Subcutaneous abdominal adipose tissue (tissue), 5 donors: Measurements from ENCODE around the gene ZNHIT3.

Experiments
- H3K27ac ChIP-seq: one replicate; pipeline ENCODE4 v1.7.0; 2013; ENCODE audit warnings: low read depth, mild to moderate bottlenecking, inconsistent platforms, low read length, moderate library complexity
- H3K27me3 ChIP-seq, 5 donors: one replicate each; pipeline ENCODE4 v1.7.0; 2013; ENCODE audit warnings: low read length in 5 of 5, inconsistent platforms in 1 of 5; ENCODE audit not compliant: control insufficient read depth in 5 of 5, insufficient read depth in 4 of 5
- H3K36me3 ChIP-seq, 5 donors: one replicate each; pipeline ENCODE4 v1.7.0; 2013; ENCODE audit warnings: low read length in 5 of 5; ENCODE audit not compliant: control insufficient read depth in 5 of 5, insufficient read depth in 5 of 5
- H3K4me1 ChIP-seq, 5 donors: one replicate each; pipeline ENCODE4 v1.7.0; 2013; ENCODE audit warnings: low read length in 5 of 5, mild to moderate bottlenecking in 3 of 5, moderate library complexity in 1 of 5; ENCODE audit not compliant: control insufficient read depth in 5 of 5, insufficient read depth in 5 of 5
- H3K4me3 ChIP-seq, 5 donors: one replicate each; pipeline ENCODE4 v1.7.0; 2013; ENCODE audit warnings: low read length in 5 of 5, low read depth in 1 of 5
- H3K9ac ChIP-seq, 5 donors: one replicate each; pipeline ENCODE4 v1.7.0; 2013; ENCODE audit warnings: low read length in 5 of 5, mild to moderate bottlenecking in 4 of 5, moderate library complexity in 3 of 5
- H3K9me3 ChIP-seq, 5 donors: one replicate each; pipeline ENCODE4 v1.7.0; 2013; ENCODE audit warnings: low read length in 5 of 5; ENCODE audit not compliant: control insufficient read depth in 5 of 5
- donor health status: healthy.
- donor health status: healthy.
- donor health status: healthy.
- donor health status: healthy.
- donor health status: healthy.

Gene ZNHIT3

DNA sequence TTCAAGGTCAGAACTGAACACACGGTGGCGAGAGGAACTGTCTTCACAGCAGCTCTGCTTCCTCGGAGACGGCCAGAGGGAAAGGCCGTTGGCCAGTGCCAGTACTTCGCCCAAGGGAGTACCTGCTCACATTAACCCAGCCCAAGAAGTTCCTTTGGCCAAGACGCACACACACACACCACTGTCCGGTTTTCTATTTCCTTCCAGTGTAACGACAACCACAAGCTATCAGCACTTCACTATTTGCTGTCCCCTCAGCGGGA is 57.5 kb downstream of the ZNHIT3 start:
- H3K27me3 ChIP-seq: no peaks in the 10 kb centered on the region
- H3K4me1 ChIP-seq: peaks cover 3 to 44% (median 39%) of the 10 kb centered on the region in 5 donors

DNA sequence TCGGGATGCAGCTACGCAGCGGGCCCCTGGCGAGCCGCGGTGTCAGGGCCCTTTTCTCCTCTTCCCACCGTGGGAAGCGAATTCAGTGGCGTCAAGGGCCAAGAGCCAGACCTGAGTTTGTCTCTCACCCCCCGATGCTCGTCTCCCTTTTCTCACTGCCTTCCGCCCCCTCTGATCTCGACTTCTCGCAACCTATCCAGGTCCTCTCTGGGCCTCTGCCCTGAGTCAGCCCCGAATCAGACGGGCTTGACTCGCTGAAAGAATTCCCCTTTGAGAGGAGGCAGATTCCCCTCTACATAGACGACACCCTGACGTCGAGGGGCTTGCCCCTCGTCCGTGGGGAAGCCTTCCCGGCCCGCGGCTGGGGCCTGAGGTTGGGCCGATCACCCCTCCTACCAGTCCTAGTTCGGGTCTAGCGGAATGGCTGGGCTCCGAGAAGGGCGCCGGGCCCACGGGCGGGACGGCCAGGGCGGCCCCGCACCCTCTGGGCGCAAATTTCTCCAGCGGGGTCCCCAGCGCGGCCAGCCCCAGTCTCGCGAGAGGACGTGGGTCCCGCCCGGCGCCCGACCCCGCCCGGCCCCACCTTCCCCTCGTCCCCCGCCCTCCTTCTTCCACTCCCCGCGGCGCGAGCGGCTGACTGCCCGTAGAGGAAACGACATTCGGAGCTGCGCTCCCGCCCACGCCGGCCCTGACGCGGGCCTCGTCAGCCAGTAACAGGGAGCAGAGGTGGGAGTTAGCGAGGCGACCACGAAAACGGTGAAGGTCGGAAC is 58.0 kb downstream of the ZNHIT3 start, which contains the start of gene GGNBP2:
GGNBP2 (plus strand) TSS at position 613 of the 770 bp plus-strand sequence. CDS start 806 bp downstream, outside the sequence.
- Histone ChIP-seq H3K4me3 (peak within 1 kb of the TSS; percentile 83 to 99 (median 92)), H3K9me3 (no peaks in the 10 kb centered on the region), H3K27me3 (no peaks in the 10 kb centered on the region), H3K9ac (peak within 1 kb of the TSS; percentile 92 to 99 (median 97)), H3K27ac (peak within 1 kb of the TSS; percentile 98), H3K4me1 (peaks cover 3 to 44% (median 39%) of the 10 kb centered on the region in 5 donors), H3K36me3 (peaks cover 0 to 10% (median 0%) of the 10 kb centered on the region in 5 donors)

More for the DNA sequence above, 57.5 kb downstream of the ZNHIT3 start:
- Histone ChIP-seq H3K9me3 (no peaks in the 10 kb centered on the region), H3K36me3 (peaks cover 0 to 10% (median 0%) of the 10 kb centered on the region in 5 donors), H3K27ac (peak overlapping the region; percentile 98), H3K4me3 (peak overlapping the region; percentile 72 to 97 (median 88)), H3K9ac (peak overlapping the region; percentile 90 to 99 (median 97))

DNA sequence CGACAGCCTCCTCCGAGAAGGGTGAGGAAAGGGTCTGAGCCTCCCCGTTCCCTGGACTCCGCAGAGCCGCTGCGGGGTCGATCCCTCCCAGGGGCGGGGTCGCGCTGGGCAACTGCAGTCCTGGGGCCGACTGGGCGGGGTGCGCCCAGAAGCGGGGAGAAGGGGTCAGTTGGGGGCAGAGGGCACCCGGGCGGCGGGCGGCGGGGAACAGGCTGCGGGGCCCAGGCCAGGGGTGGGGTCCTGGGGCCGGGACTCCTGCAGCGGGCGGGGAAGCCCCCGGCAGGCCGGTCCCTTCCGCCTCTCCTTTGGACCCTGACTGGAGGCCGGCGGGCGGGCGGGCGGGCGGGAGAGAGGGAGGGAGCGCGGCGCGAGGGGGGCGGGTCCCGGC is 58.6 kb downstream of the ZNHIT3 start:
- peak overlapping the region; percentile 98 for H3K27ac ChIP-seq
- peak overlapping the region in 4 of 5 donors; percentile 90 to 99 (median 92) for H3K9ac ChIP-seq
- H3K27me3 ChIP-seq: no peaks in the 10 kb centered on the region
- H3K4me1 ChIP-seq: peaks cover 3 to 44% (median 39%) of the 10 kb centered on the region in 5 donors
- H3K9me3 ChIP-seq: no peaks in the 10 kb centered on the region
- H3K4me3 ChIP-seq: peak overlapping the region; percentile 75 to 97 (median 90)
- peaks cover 0 to 10% (median 0%) of the 10 kb centered on the region in 5 donors for H3K36me3 ChIP-seq
